Eye (tissue), 1 donor: ENCODE results near the gene PRSS57.
A peak's percentile ranks its signal among the peaks of the same experiment; 100 is the strongest.
"Not testable (repeated sequence)": the region's sequence is repeated elsewhere in the genome, so short reads cannot be mapped to it uniquely, and the experiment has no call there.

ENCODE experiments used
- DNase-seq: peaks from one replicate; pipeline ENCODE4 v3.0.0-alpha.2; 2015

Gene PRSS57

GRCh38 chr19:666985-667573 is 28.2 kb downstream of the PRSS57 start:
- not testable (repeated sequence) for DNase-seq

GRCh38 chr19:664913-665443 is 30.3 kb downstream of the PRSS57 start:
- peak; percentile 96 for DNase-seq

GRCh38 chr19:663682-664117 is 31.6 kb downstream of the PRSS57 start:
- DNase-seq: no peak

GRCh38 chr19:662962-663681 is 32.1 kb downstream of the PRSS57 start, which contains the start of gene RNF126:
TSS of gene RNF126 (minus strand) at chr19:663214. CDS start at chr19:663121, 93 bp downstream.
- peak; percentile 95 for DNase-seq

DNA sequence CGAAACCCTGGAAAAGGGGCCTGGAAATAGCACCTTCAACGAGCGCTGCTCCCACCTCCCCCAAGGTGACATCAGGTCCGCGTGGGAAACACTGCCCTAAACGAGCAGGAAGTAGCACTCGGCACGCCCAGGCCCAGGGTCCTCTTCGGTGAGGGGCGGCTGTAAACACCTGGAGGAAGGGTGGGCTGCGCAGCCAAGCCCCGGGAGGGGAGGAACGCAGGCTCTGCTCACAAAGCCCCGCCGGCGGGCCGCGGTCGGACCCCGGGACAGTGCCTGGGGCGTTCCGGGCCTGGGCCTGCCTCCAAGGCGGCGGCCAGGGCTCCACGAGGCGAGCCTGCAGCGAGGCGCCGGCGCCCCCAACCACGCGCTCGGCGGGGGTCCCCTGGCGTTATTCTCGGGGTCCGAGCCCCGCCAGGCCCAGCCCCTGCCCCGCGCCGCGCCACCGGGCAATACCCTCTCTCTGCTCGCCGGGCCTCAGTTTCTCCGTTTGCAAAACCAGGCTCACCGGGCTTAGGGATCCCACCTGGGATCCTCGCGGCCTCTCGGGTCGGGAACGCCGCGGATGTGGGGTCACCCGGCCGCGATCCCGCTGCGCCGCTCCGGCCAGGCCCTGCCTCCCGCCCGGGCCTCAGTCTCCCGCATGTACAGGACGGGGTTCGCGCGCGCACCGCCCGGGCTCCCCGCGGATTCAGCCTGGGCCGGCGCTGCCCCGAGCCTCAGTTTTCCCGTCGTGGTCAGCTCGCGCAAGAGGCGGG is 32.9 kb downstream of the PRSS57 start:
- DNase-seq: peak; percentile 36

DNA sequence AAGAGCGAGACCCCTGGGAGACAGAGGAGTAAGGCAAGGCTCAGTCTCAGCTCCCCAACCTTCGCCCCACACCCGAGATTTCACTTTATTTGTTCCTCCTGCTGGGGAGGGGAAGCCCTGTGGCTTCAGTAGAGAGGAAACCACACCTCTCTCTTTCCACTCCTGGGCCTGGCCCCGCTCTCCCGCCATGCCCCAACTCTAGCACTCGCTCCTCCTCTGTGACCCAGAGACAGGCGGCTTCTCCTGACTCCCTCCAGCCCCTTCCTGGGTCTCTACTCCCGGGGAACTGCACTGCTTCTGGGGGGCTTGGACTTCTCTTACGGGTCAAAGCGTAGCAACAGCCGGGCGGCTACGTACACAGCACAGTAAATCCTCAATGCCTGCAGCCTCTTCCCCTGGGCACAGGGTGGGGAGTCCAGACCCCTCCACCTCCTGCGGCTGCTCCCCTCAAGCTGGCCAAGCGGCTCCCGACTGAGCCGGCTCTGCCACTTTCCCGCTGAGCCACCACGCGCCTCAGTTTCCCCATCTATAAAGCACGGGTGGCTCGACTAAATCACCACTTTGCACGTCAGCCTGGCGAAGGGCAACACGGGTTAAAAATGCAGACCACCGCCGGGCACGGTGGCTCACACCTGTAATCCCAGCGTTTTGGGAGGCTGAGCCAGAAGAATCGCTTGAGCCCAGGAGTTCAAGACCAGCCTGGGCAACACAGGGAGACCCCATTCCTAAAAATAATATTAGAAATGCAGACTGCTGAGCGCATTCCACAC is 33.6 kb downstream of the PRSS57 start:
- no peak for DNase-seq

DNA sequence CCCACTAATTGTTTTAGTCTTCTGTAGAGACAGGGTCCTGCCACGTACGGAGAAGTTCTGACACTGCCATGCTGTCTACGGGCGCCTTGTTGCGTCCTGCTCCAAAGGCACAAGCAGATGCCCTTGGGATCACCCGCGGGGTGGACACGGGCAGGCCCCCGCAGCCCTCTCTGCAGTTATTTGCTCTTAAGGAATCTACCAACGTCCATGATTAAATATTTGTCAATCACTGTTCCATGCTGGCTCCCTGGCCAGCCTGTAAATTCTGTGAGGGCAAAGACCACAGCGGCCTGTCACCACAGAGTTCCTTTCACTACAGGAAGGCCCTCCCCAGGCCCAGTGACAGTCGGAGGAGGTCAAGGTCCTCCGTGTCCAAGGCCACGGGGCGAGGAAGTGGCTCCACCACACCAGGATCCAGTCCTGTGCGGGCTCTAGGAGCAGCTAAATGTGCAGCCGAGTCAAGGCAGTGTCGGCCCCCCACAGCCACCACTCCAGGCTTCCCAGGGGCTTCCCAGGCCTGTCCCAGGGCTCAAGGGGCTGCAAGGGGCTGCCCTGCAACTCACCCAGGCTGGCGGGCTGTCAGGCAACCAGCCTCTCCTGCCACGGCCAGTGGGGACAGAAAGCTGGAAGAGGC is 34.3 kb downstream of the PRSS57 start:
- DNase-seq: no peak

GRCh38 chr19:658916-659839 is 36.1 kb downstream of the PRSS57 start:
- no peak for DNase-seq

- no peak for DNase-seq
These were observed 37.0 kb downstream of the PRSS57 start for GRCh38 chr19:658059-658839.

GRCh38 chr19:657611-658010 is 37.6 kb downstream of the PRSS57 start:
- no peak for DNase-seq

GRCh38 chr19:656751-657559 is 38.3 kb downstream of the PRSS57 start:
- DNase-seq: no peak

DNA sequence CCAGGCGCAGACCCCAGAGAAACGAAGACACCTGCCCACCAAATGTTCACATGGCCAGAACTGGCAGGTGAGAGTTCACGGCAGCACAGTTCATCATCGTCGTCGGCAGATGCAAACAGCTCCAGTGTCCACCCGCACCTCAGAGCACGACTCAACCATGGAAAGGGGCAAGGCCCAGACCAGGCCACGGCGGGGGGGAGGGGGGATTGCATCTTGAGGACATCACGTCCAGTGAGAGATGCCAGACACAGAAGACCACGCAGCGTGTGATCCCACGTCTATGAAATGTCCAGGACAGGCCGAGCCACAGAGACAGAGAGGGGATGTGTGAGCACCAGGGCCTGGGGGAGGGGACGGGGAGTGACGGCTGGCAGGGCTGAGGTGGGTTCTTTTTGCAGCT is 39.6 kb downstream of the PRSS57 start:
- no peak for DNase-seq

- DNase-seq: no peak
These were observed 41.8 kb downstream of the PRSS57 start for GRCh38 chr19:653425-653824.

DNA sequence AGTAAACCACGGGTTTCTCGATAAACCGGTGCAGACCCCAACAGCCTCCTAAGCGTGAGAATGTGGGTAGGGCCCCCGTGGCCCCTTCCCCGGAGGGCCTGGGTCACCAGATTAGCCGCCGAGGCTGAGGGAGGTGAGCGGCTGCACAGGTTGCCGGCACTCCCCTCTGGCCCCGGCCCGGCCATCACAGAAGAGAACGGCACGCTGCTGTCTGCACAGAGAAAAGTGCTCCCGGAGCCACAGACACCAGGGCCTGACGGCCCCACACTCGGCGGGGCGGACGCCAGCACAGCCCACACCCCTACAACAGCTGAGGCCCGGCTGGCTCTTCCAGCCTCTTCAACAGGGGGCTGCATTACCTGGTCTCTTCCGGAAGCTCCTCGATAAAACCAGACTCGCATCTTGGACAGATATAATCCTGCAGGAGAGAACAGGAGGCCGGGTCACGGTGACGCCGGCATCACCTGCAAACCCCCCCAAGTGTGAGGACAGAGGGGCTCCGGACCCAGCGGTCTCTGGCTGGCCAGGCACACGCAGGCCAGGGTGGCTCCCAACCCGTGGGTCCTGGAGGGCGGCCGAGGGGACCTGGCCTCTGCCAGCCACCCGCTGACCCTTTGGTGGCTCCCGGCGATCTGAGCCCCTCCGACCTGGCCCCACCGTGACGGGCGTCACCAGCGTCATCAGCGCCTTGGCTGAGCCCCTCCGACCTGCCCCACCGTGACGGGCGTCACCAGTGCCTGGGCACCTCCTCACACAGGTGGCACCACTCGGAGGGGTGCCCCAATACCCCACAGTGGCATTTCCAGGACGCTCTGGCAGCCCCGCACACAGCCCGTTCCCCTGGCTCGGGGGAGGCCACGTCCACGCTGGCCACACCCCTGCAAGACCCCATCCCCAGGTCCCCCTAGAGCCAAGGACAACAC is 42.5 kb downstream of the PRSS57 start:
- DNase-seq: no peak

- no peak for DNase-seq
These were observed 43.3 kb downstream of the PRSS57 start for GRCh38 chr19:651991-652390.

DNA sequence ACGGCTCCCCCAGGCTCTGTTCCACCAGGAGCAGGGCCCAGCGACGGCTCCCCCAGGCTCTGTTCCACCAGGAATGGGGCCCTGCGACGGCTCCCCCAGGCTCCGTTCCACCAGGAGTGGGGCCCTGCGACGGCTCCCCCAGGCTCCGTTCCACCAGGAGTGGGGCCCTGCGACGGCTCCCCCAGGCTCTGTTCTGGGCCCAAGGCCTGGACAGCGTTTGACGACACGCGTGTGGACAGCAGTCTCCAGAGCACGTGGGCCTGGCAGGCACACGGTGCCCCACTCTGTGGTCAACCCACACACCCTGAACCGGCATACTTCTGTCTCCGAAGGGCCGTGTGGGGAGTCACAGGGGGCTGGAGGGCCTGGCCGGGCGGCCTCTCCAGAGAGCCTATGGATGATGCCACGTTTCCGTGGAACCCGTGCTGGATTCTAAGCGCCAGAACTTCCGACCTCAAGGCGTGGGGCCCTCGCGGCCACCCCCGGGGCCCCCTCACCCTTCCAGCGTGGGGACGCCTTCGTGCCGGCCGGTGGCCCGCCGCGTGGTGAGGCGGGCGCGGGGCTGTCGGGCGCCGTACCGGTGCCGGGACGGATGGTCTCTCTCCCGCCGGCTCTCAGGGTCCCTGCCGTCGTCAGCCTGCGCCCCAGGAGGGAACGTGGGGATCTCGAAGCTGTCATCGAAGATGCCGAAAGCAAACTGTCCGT is 44.0 kb downstream of the PRSS57 start:
- no peak for DNase-seq

- no peak for DNase-seq
These were observed 45.1 kb downstream of the PRSS57 start for GRCh38 chr19:650121-650520.
